Mesendoderm (in vitro differentiated cells): ENCODE measurements around the gene ZNF525.

ENCODE experiments used
- DNase-seq: peaks from one replicate; pipeline ENCODE4 v3.0.0; 2013
- H2AK5ac ChIP-seq: 2 replicates; pipeline ENCODE4 v1.6.1; 2013; ENCODE audit warnings: low read length, inconsistent platforms
- H2BK120ac ChIP-seq: 2 replicates; pipeline ENCODE4 v1.6.1; 2013; ENCODE audit warnings: low read depth, mild to moderate bottlenecking, low read length, moderate library complexity, mixed read lengths
- H2BK15ac ChIP-seq: replicated peaks from 2 replicates; pipeline ENCODE4 v1.6.1; 2013; ENCODE audit warnings: low read depth, mild to moderate bottlenecking, moderate library complexity
- H2BK5ac ChIP-seq: 2 replicates; pipeline ENCODE4 v1.6.1; 2013; ENCODE audit warnings: low read length, inconsistent platforms
- H3K18ac ChIP-seq: 2 replicates; pipeline ENCODE4 v1.6.1; 2013; ENCODE audit warnings: mild to moderate bottlenecking, low read length, mixed read lengths
- H3K23ac ChIP-seq: one replicate; pipeline ENCODE4 v1.6.1; 2013; ENCODE audit warnings: low read length
- H3K27ac ChIP-seq: 2 replicates; pipeline ENCODE4 v1.5.1; 2013; ENCODE audit warnings: low read depth, mild to moderate bottlenecking, inconsistent platforms, low read length, moderate library complexity
- H3K27me3 ChIP-seq: 2 replicates; pipeline ENCODE4 v1.6.1; 2013; ENCODE audit warnings: low read length, control low read depth, mild to moderate bottlenecking, inconsistent platforms; ENCODE audit not compliant: insufficient read depth, poor library complexity
- H3K36me3 ChIP-seq: 2 replicates; pipeline ENCODE4 v1.6.1; 2013; ENCODE audit warnings: low read length, inconsistent platforms; ENCODE audit not compliant: control insufficient read depth, insufficient read depth
- H3K4ac ChIP-seq: one replicate; pipeline ENCODE4 v1.6.1; 2013; ENCODE audit warnings: low read depth, mild to moderate bottlenecking, low read length, moderate library complexity
- H3K4me1 ChIP-seq: 2 replicates; pipeline ENCODE4 v1.6.1; 2013; ENCODE audit warnings: low read depth, low read length, inconsistent platforms; ENCODE audit not compliant: control insufficient read depth
- H3K4me2 ChIP-seq: 2 replicates; pipeline ENCODE4 v1.6.1; 2013; ENCODE audit warnings: low read length
- H3K4me3 ChIP-seq: 2 replicates; pipeline ENCODE4 v1.5.1; 2013; ENCODE audit warnings: mild to moderate bottlenecking, low read length
- H3K56ac ChIP-seq: one replicate; pipeline ENCODE4 v1.6.1; 2013; ENCODE audit warnings: low read length
- H3K79me1 ChIP-seq: 2 replicates; pipeline ENCODE4 v1.6.1; 2013; ENCODE audit warnings: low read length, inconsistent platforms
- H3K79me2 ChIP-seq: 2 replicates; pipeline ENCODE4 v1.6.1; 2013; ENCODE audit warnings: mild to moderate bottlenecking, low read length; ENCODE audit not compliant: control insufficient read depth, insufficient read depth
- H3K9ac ChIP-seq: 2 replicates; pipeline ENCODE4 v1.6.1; 2013; ENCODE audit warnings: low read length, inconsistent platforms
- H4K5ac ChIP-seq: one replicate; pipeline ENCODE4 v1.6.1; 2013; ENCODE audit warnings: low read length
- H4K8ac ChIP-seq: one replicate; pipeline ENCODE4 v1.6.1; 2013; ENCODE audit warnings: low read depth, mild to moderate bottlenecking, control low read depth, low read length, moderate library complexity
- WGBS: extraction: QIAGEN DNeasy Blood & Tissue Kit; methylation state at CpG from one replicate; pipeline ENCODE4 v1.1.7; 2013; ENCODE audit warnings: low lambda C conversion rate, missing lambda C conversion rate; ENCODE audit not compliant: insufficient coverage; ENCODE audit errors: extremely low coverage; 5-methylcytosine and 5-hydroxymethylcytosine counted together

ZNF525 gene

DNA sequence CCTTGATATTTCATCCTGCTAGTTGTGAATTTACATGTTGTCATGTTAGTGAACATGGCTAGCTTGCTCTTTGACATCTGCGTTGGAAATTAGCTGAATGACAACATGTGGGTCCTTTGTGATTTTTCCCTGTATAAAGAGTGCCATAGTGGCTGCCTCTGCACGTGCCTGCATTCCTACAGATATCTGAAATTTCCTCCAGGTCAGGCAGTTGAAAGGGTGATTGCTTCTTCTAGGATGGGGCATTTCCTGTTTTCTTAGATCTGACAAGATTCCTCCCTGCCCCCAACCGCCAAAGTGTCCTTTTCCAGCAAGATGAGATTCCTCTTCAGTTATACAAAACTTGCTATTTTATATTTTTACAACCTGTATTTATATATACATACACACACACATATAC, 8.8 kb downstream of the ZNF525 start:
- H4K5ac ChIP-seq: no peak overlapping the region
- WGBS: no CpG with 5 or more reads among the region's 3 CpGs
- H3K36me3 ChIP-seq: peaks cover 2% of the 10 kb centered on the region
- H2BK15ac ChIP-seq: no peak overlapping the region
- no peaks in the 10 kb centered on the region for H3K27me3 ChIP-seq
- H2BK120ac ChIP-seq: no peak overlapping the region
- no peak overlapping the region for H3K4me3 ChIP-seq
- no peak overlapping the region for H3K56ac ChIP-seq
- no peak overlapping the region for H2AK5ac ChIP-seq
- H3K79me2 ChIP-seq: no peaks in the 10 kb centered on the region
- no peak overlapping the region for H3K4me2 ChIP-seq
- no peak overlapping the region for H4K8ac ChIP-seq
- no peak overlapping the region for H3K4ac ChIP-seq
- DNase-seq: peak; percentile 71
- no peak overlapping the region for H3K23ac ChIP-seq
- H3K4me1 ChIP-seq: no peaks in the 10 kb centered on the region
- no peaks in the 10 kb centered on the region for H3K79me1 ChIP-seq
- no peak overlapping the region for H3K18ac ChIP-seq
- H3K27ac ChIP-seq: no peak overlapping the region
- H2BK5ac ChIP-seq: no peak overlapping the region
- no peak overlapping the region for H3K9ac ChIP-seq

DNA sequence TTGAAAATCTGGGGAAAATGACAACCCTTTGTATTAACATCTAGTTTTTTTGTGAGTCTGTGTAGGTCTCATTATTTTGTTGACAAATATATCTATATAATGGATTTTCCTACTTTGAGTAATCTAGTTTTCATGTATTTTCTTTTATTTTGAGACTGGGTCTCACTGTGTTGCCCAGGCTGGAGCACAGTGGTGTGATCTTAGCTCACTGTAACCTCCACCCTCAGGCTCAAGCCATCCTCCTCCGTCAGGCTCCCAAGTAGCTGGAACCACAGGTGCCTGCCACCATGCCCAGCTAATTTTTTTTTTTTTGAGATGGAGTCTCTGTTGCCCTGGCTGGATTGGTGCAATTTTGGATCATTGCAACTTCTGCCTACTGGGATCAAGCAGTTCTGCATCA, 9.2 kb downstream of the ZNF525 start:
- no peak overlapping the region for H3K27ac ChIP-seq
- H2BK120ac ChIP-seq: no peak overlapping the region
- no peak for DNase-seq
- H3K36me3 ChIP-seq: peaks cover 2% of the 10 kb centered on the region
- H4K8ac ChIP-seq: no peak overlapping the region
- WGBS: no CpG with 5 or more reads among the region's 1 CpG
- no peak overlapping the region for H3K9ac ChIP-seq
- no peak overlapping the region for H3K4me2 ChIP-seq
- H3K23ac ChIP-seq: no peak overlapping the region
- no peaks in the 10 kb centered on the region for H3K4me1 ChIP-seq
- H2AK5ac ChIP-seq: no peak overlapping the region
- no peak overlapping the region for H2BK15ac ChIP-seq
- H3K27me3 ChIP-seq: no peaks in the 10 kb centered on the region
- no peak overlapping the region for H3K4me3 ChIP-seq
- H3K79me2 ChIP-seq: no peaks in the 10 kb centered on the region
- no peak overlapping the region for H2BK5ac ChIP-seq
- no peak overlapping the region for H3K18ac ChIP-seq
- no peaks in the 10 kb centered on the region for H3K79me1 ChIP-seq
- H3K4ac ChIP-seq: no peak overlapping the region
- no peak overlapping the region for H4K5ac ChIP-seq
- H3K56ac ChIP-seq: no peak overlapping the region

DNA sequence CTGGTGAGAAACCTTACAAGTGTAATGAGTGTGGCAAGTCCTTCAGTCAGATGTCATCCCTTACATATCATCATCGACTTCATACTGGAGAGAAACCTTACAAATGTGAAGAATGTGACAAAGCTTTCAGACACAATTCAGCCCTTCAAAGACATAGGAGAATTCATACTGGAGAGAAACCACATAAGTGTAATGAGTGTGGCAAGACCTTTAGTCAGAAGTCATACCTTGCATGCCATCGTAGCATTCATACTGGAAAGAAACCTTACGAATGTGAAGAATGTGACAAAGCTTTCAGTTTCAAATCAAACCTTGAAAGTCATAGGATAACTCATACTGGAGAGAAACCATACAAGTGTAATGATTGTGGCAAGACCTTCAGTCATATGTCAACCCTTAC, 15.9 kb downstream of the ZNF525 start:
- Histone ChIP-seq H3K4me1 (no peaks in the 10 kb centered on the region), H3K23ac (no peak overlapping the region), H3K36me3 (peaks cover 5% of the 10 kb centered on the region), H2BK5ac (no peak overlapping the region), H4K5ac (no peak overlapping the region), H3K56ac (no peak overlapping the region), H4K8ac (no peak overlapping the region), H3K18ac (no peak overlapping the region), H3K79me2 (no peaks in the 10 kb centered on the region), H3K4me3 (no peak overlapping the region), H3K27ac (no peak overlapping the region), H3K4me2 (no peak overlapping the region), H3K4ac (no peak overlapping the region), H3K9ac (no peak overlapping the region), H2AK5ac (no peak overlapping the region), H3K27me3 (no peaks in the 10 kb centered on the region), H2BK15ac (no peak overlapping the region), H2BK120ac (no peak overlapping the region), H3K79me1 (no peaks in the 10 kb centered on the region)
- no peak for DNase-seq
- no CpG with 5 or more reads among the region's 3 CpGs for WGBS

DNA sequence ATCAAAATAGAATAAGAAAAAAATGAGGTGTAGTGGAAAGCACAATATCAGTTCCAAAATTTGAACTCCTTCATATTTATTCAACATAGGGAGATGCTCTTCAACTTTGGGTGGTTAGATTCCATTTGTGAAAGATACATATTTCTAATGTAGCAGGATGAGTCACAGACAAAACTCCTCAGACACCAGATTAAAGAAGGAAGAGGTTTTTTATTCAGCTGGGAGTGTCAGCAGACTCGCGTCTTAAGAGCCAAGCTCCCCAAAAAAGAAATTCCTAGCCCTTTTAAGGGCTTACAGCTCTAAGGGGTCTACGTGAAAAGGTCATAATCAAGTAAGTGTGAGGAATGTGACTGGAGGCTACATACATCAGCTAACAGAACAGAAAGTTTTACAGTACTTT, 22.7 kb downstream of the ZNF525 start:
- Histone ChIP-seq H3K4ac (no peak overlapping the region), H3K4me2 (no peak overlapping the region), H2BK15ac (no peak overlapping the region), H4K8ac (no peak overlapping the region), H3K9ac (no peak overlapping the region), H3K4me1 (no peaks in the 10 kb centered on the region), H3K18ac (no peak overlapping the region), H2BK5ac (no peak overlapping the region), H3K27ac (no peak overlapping the region), H3K23ac (no peak overlapping the region), H3K4me3 (no peak overlapping the region), H3K56ac (no peak overlapping the region), H2AK5ac (no peak overlapping the region), H3K79me2 (no peaks in the 10 kb centered on the region), H3K36me3 (no peaks in the 10 kb centered on the region), H3K27me3 (no peaks in the 10 kb centered on the region), H4K5ac (no peak overlapping the region), H2BK120ac (no peak overlapping the region), H3K79me1 (no peaks in the 10 kb centered on the region)
- no peak for DNase-seq
- no CpG with 5 or more reads among the region's 3 CpGs for WGBS

DNA sequence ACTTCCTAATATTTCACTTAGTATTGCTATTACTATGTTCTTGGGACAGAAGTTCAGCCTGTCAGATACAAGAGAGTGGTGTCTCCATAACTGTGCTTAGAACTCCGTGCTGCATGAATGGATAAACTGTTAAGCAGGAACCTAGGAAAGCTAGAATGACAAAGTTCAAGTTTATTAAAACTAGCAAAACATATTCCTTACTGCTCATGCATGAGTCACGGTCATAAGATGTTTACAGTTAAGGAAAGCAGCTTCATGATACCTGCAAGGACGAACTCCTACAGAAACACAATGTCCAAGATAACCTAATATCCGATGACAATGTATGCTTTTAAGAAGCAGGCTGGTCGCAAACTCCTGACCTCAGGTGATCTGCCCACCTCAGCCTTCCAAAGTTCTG, 23.4 kb downstream of the ZNF525 start:
- H3K27ac ChIP-seq: no peak overlapping the region
- H3K4ac ChIP-seq: no peak overlapping the region
- no peak for DNase-seq
- no peaks in the 10 kb centered on the region for H3K27me3 ChIP-seq
- H4K5ac ChIP-seq: no peak overlapping the region
- no peak overlapping the region for H3K4me2 ChIP-seq
- no peak overlapping the region for H2AK5ac ChIP-seq
- no CpG with 5 or more reads among the region's 5 CpGs for WGBS
- no peak overlapping the region for H3K18ac ChIP-seq
- H3K79me1 ChIP-seq: no peaks in the 10 kb centered on the region
- H2BK120ac ChIP-seq: no peak overlapping the region
- no peak overlapping the region for H3K56ac ChIP-seq
- no peak overlapping the region for H4K8ac ChIP-seq
- H2BK15ac ChIP-seq: no peak overlapping the region
- H2BK5ac ChIP-seq: no peak overlapping the region
- no peaks in the 10 kb centered on the region for H3K79me2 ChIP-seq
- H3K4me3 ChIP-seq: no peak overlapping the region
- no peak overlapping the region for H3K9ac ChIP-seq
- H3K36me3 ChIP-seq: no peaks in the 10 kb centered on the region
- H3K23ac ChIP-seq: no peak overlapping the region
- no peaks in the 10 kb centered on the region for H3K4me1 ChIP-seq

DNA sequence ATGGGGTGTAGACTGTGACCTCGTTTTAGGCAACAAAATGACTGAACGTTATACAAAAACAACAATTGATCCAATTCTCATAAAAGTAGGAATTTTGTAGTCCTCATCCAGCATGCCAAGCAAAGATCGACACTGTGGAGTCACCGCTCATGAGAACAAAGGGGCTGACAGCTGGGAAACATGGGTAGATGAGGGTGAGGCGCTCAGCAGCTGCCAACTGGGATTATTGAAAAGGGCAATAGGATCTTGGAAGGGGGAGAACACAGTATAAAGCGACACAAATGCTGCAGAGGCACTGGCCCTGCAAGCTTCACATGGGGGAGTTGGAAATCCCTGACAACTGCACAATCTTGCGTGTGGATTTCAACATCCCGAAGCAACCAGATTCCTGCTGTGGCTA, 24.1 kb downstream of the ZNF525 start:
- no peak overlapping the region for H2BK5ac ChIP-seq
- H3K79me1 ChIP-seq: no peaks in the 10 kb centered on the region
- no peak overlapping the region for H3K23ac ChIP-seq
- H3K4me1 ChIP-seq: no peaks in the 10 kb centered on the region
- WGBS: no CpG with 5 or more reads among the region's 8 CpGs
- H3K27ac ChIP-seq: no peak overlapping the region
- H3K36me3 ChIP-seq: no peaks in the 10 kb centered on the region
- no peaks in the 10 kb centered on the region for H3K27me3 ChIP-seq
- no peak overlapping the region for H3K4ac ChIP-seq
- no peak overlapping the region for H4K8ac ChIP-seq
- H2BK120ac ChIP-seq: no peak overlapping the region
- no peak overlapping the region for H2AK5ac ChIP-seq
- no peak overlapping the region for H3K56ac ChIP-seq
- H3K4me3 ChIP-seq: no peak overlapping the region
- H4K5ac ChIP-seq: no peak overlapping the region
- H3K9ac ChIP-seq: no peak overlapping the region
- H2BK15ac ChIP-seq: no peak overlapping the region
- no peak overlapping the region for H3K18ac ChIP-seq
- DNase-seq: no peak
- H3K79me2 ChIP-seq: no peaks in the 10 kb centered on the region
- no peak overlapping the region for H3K4me2 ChIP-seq
